ENCODE data around the gene AURKAIP1.
A peak's percentile ranks its signal among the peaks of the same experiment; 100 is the strongest.
"Not testable (repeated sequence)": the region's sequence is repeated elsewhere in the genome, so short reads cannot be mapped to it uniquely, and the experiment has no call there.

Gene AURKAIP1

GRCh38 chr1:1374929-1375662, at the start of gene AURKAIP1:
Gene AURKAIP1, minus strand, starts transcription at chr1:1375207. Its CDS starts 451 bp downstream, at chr1:1374756.
- ATAC-seq, result peak; percentile 96 to 97

GRCh38 chr1:1424707-1425106, 49.7 kb upstream of the AURKAIP1 start:
- ATAC-seq, result no peak

GRCh38 chr1:1423245-1423597, 48.2 kb upstream of the AURKAIP1 start:
- no peak for ATAC-seq

- ATAC-seq, result no peak
Measured at GRCh38 chr1:1422465-1423244, 47.6 kb upstream of the AURKAIP1 start.

GRCh38 chr1:1421907-1422464, 47.0 kb upstream of the AURKAIP1 start:
- ATAC-seq, result no peak

GRCh38 chr1:1421147-1421906, 46.3 kb upstream of the AURKAIP1 start, which contains the start of gene ANKRD65:
Gene ANKRD65, minus strand, starts transcription at chr1:1421276. Its CDS starts 271 bp downstream, at chr1:1421005.
- no peak for ATAC-seq

- no peak for ATAC-seq
Measured at GRCh38 chr1:1420654-1421141, 45.7 kb upstream of the AURKAIP1 start.

- peak; percentile 17 to 49 for ATAC-seq
Measured at GRCh38 chr1:1419813-1420653, 45.0 kb upstream of the AURKAIP1 start.

GRCh38 chr1:1419363-1419812, 44.4 kb upstream of the AURKAIP1 start:
- no peak for ATAC-seq

- ATAC-seq, result no peak
Measured at GRCh38 chr1:1418464-1419362, 43.7 kb upstream of the AURKAIP1 start.

- ATAC-seq, result peak; percentile 35 to 51
Measured at GRCh38 chr1:1417825-1418463, 42.9 kb upstream of the AURKAIP1 start.

- not testable (repeated sequence) for ATAC-seq
Measured at GRCh38 chr1:1417396-1417795, 42.4 kb upstream of the AURKAIP1 start.

- ATAC-seq, result no peak
Measured at GRCh38 chr1:1415751-1416150, 40.7 kb upstream of the AURKAIP1 start.

- not testable (repeated sequence) for ATAC-seq
Measured at GRCh38 chr1:1412311-1412902, 37.4 kb upstream of the AURKAIP1 start.

- no peak for ATAC-seq
Measured at GRCh38 chr1:1411626-1412025, 36.6 kb upstream of the AURKAIP1 start.

GRCh38 chr1:1410238-1410637, 35.2 kb upstream of the AURKAIP1 start:
- ATAC-seq, result not testable (repeated sequence)

- ATAC-seq, result peak; percentile 4 to 5
Measured at GRCh38 chr1:1407636-1408318, 32.8 kb upstream of the AURKAIP1 start.

- ATAC-seq, result peak; percentile 96 to 98
Measured at GRCh38 chr1:1406821-1407635, 32.0 kb upstream of the AURKAIP1 start, which contains the start of gene MRPL20. Gene MRPL20, minus strand, starts transcription at chr1:1407293. Its CDS starts 76 bp downstream, at chr1:1407217.
